Body of pancreas (tissue), 4 donors: ENCODE data around the gene TMEM200C. TPM values are rescaled to one million over a fixed set of nuclear protein-coding genes. Genes with fewer than 3 reads are reported as not detected.

Experiments
- ATAC-seq: fragments of 150-250 bp; one replicate; pipeline ENCODE4 v1.9.1; 2016
- DNase-seq, 4 donors: peaks; one replicate each; pipeline ENCODE4 v3.0.0-alpha.2; 2019
- H3K27ac ChIP-seq, 4 donors: fragments of 200-600 bp; sonication (generic); 1 replicate in 3 of 4; 2 replicates in 1 of 4; pipeline versions ENCODE4 v1.5.1 to v1.6.1; 2016 to 2019; ENCODE audit warnings: mild to moderate bottlenecking in 1 of 4, mixed read lengths in 1 of 4, moderate library complexity in 1 of 4
- H3K27me3 ChIP-seq, 2 donors: fragments of 200-600 bp; sonication (generic); one replicate each; pipeline ENCODE4 v1.6.0; 2016; ENCODE audit warnings: mild to moderate bottlenecking in 1 of 2
- H3K36me3 ChIP-seq, 2 donors: fragments of 200-600 bp; sonication (generic); replicated peaks in 1 of 2; 2 replicates each; pipeline ENCODE4 v1.5.1; 2016; ENCODE audit warnings: low read depth in 2 of 2; ENCODE audit not compliant: insufficient read depth in 1 of 2
- H3K4me1 ChIP-seq: fragments of 200-600 bp; sonication (generic); one replicate; pipeline ENCODE4 v1.6.0; 2016
- H3K4me3 ChIP-seq, 2 donors: fragments of 200-600 bp; sonication (generic); 1 replicate in 1 of 2; 2 replicates in 1 of 2; pipeline ENCODE4 v1.5.1; 2016 to 2019
- H3K9me3 ChIP-seq, 3 donors: fragments of 200-600 bp; sonication (generic); 1 replicate in 2 of 3; 2 replicates in 1 of 3; pipeline ENCODE4 v1.5.1; 2016
- POLR2A ChIP-seq, 3 donors: fragments of 450-650 bp; IDR thresholded peaks; one replicate each; pipeline ENCODE4 v1.6.1; 2016; ENCODE audit warnings: antibody characterized with exemption in 3 of 3, mild to moderate bottlenecking in 2 of 3
- WGBS, 2 donors: methylation state at CpG; one replicate each; pipeline ENCODE4 v1.1.5; 2017; 5-methylcytosine and 5-hydroxymethylcytosine counted together
- intact Hi-C: fragments of 100-400 bp; cut with DNase I; formaldehyde crosslinking; loops from one replicate; pipeline ENCODE4 v1.15.1; 2023
- total RNA-seq, 2 donors: library from RNA; depleted of rRNA; stranded (reverse); fragments of >200 nt; gene quantifications; one replicate each; pipeline ENCODE4 v1.1.0, GENCODE V29; 2016
- TF ChIP-seq, protein P1 (sequence below), 7 experiments: fragments of 450-650 bp in 4 of 7; fragments of 200-600 bp in 3 of 7; sonication (generic) in 3 of 7; IDR thresholded peaks; one replicate each; pipeline ENCODE4 v1.5.1; 2016 to 2019; ENCODE audit warnings: antibody characterized with exemption in 7 of 7

The TMEM200C gene
- total RNA-seq, 2 donors from 2014 or later: 0.78 TPM; not detected in 1

GRCh38 chr18:5909125-5909524, 13.8 kb upstream of the TMEM200C start:
- Histone ChIP-seq H3K4me1 (no peaks in the 10 kb centered on the region), H3K27me3 (no peaks in the 10 kb centered on the region), H3K27ac (peak overlapping the region in 1 of 4 donors; percentile 19), H3K4me3 (no peak overlapping the region), H3K36me3 (no peaks in the 10 kb centered on the region), H3K9me3 (no peaks in the 10 kb centered on the region)
- WGBS, 2 donors: 45 to 49% methylated on average over 2 of the region's 2 CpGs
- intact Hi-C loops: no loop called here
- TF ChIP-seq POLR2A (IDR thresholded peaks at IDR 0.05): no peak
- TF ChIP-seq, protein P1, sequence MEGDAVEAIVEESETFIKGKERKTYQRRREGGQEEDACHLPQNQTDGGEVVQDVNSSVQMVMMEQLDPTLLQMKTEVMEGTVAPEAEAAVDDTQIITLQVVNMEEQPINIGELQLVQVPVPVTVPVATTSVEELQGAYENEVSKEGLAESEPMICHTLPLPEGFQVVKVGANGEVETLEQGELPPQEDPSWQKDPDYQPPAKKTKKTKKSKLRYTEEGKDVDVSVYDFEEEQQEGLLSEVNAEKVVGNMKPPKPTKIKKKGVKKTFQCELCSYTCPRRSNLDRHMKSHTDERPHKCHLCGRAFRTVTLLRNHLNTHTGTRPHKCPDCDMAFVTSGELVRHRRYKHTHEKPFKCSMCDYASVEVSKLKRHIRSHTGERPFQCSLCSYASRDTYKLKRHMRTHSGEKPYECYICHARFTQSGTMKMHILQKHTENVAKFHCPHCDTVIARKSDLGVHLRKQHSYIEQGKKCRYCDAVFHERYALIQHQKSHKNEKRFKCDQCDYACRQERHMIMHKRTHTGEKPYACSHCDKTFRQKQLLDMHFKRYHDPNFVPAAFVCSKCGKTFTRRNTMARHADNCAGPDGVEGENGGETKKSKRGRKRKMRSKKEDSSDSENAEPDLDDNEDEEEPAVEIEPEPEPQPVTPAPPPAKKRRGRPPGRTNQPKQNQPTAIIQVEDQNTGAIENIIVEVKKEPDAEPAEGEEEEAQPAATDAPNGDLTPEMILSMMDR (IDR thresholded peaks at IDR 0.05): no peak
- ATAC-seq (no peak), DNase-seq (no peak)

DNA sequence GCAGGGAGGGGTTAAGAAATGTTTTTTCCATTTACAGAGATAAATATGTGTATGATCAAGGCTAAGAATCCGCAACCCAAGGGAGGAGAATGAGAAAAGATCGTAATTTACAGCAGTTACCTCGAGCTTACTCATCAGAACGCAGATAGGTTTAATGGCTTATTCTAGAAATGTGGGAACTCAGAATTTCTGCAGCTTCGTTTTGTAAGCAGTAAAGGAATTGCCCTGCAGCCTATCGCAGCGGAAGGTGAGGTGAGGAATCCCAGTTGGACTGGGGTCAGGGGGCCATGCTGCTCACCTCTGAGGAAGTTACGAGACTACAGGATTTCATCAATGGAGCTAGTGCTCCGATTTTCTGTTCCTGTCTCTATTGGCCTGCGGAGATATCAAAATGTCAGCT, 8.1 kb upstream of the TMEM200C start:
- H3K4me3 ChIP-seq: no peak overlapping the region
- H3K27ac ChIP-seq: no peak overlapping the region
- H3K36me3 ChIP-seq: no peaks in the 10 kb centered on the region
- DNase-seq (no peak), ATAC-seq (no peak)
- 58 to 71% methylated on average over 10 of the region's 10 CpGs for WGBS, 2 donors
- intact Hi-C loops: no loop called here
- TF ChIP-seq POLR2A (IDR thresholded peaks at IDR 0.05): no peak
- TF ChIP-seq, protein P1 (IDR thresholded peaks at IDR 0.05): no peak
- H3K4me1 ChIP-seq: no peaks in the 10 kb centered on the region
- H3K27me3 ChIP-seq: no peaks in the 10 kb centered on the region
- H3K9me3 ChIP-seq: no peaks in the 10 kb centered on the region

GRCh38 chr18:5900262-5900661, 4.9 kb upstream of the TMEM200C start:
- H3K4me1 ChIP-seq: peaks cover 9% of the 10 kb centered on the region
- peaks cover 0 to 11% of the 10 kb centered on the region in 2 donors for H3K27me3 ChIP-seq
- H3K4me3 ChIP-seq: no peak overlapping the region
- DNase-seq (no peak), ATAC-seq (no peak)
- TF ChIP-seq, protein P1 (IDR thresholded peaks at IDR 0.05): no peak
- no peak for TF ChIP-seq POLR2A (IDR thresholded peaks at IDR 0.05)
- no peaks in the 10 kb centered on the region for H3K9me3 ChIP-seq
- H3K36me3 ChIP-seq: no peaks in the 10 kb centered on the region
- intact Hi-C loops: no loop called here
- no peak overlapping the region for H3K27ac ChIP-seq
- 32% methylated on average over 6 of the region's 6 CpGs for WGBS, 2 donors

- Histone ChIP-seq H3K4me1 (peaks cover 12% of the 10 kb centered on the region), H3K36me3 (no peaks in the 10 kb centered on the region), H3K27me3 (peaks cover 0 to 15% of the 10 kb centered on the region in 2 donors), H3K4me3 (no peak overlapping the region), H3K9me3 (no peaks in the 10 kb centered on the region), H3K27ac (no peak overlapping the region)
- ATAC-seq (no peak), DNase-seq (no peak)
- TF ChIP-seq POLR2A (IDR thresholded peaks at IDR 0.05): no peak
- TF ChIP-seq, protein P1 (IDR thresholded peaks at IDR 0.05): no peak
- 67 to 74% methylated on average over 3 of the region's 3 CpGs for WGBS, 2 donors
- intact Hi-C loops: no loop called here
Measured at GRCh38 chr18:5899835-5900234, 4.5 kb upstream of the TMEM200C start.
